Right atrium auricular region (tissue), 2 donors: ENCODE data around the gene SOX21. TPM values are rescaled to one million over a fixed set of nuclear protein-coding genes. Genes with fewer than 3 reads are reported as not detected.

Source experiments
- DNase-seq: peaks from one replicate; pipeline ENCODE4 v3.0.0-alpha.2; 2019; ENCODE audit warnings: low spot score
- H3K27ac ChIP-seq, 2 donors: fragments of 200-600 bp; sonication (generic); 1 replicate in 1 of 2; 2 replicates in 1 of 2; pipeline ENCODE4 v1.5.1; 2016 to 2019
- H3K27me3 ChIP-seq, 2 donors: fragments of 200-600 bp; sonication (generic); one replicate each; pipeline versions ENCODE4 v1.5.1 to v1.6.0; 2017 to 2019
- H3K36me3 ChIP-seq: fragments of 200-600 bp; sonication (generic); one replicate; pipeline ENCODE4 v1.5.1; 2016
- H3K4me1 ChIP-seq, 2 donors: fragments of 200-600 bp; sonication (generic); one replicate each; pipeline versions ENCODE4 v1.5.1 to v1.6.0; 2017 to 2019
- H3K4me3 ChIP-seq, 2 donors: fragments of 200-600 bp; sonication (generic); 1 replicate in 1 of 2; 2 replicates in 1 of 2; pipeline ENCODE4 v1.5.1; 2017 to 2019; ENCODE audit warnings: mild to moderate bottlenecking in 1 of 2, moderate library complexity in 1 of 2
- H3K9me3 ChIP-seq, 2 donors: fragments of 200-600 bp; sonication (generic); one replicate each; pipeline ENCODE4 v1.5.1; 2019
- total RNA-seq, 2 donors: library from RNA; depleted of rRNA; stranded (reverse); fragments of >200 nt; gene quantifications; one replicate each; pipeline ENCODE4 v1.1.0, GENCODE V29; 2016
- TF ChIP-seq, protein P1 (sequence below), 2 donors: fragments of 200-600 bp; sonication (generic); IDR thresholded peaks; one replicate each; pipeline ENCODE4 v1.5.1; 2019; ENCODE audit warnings: antibody characterized with exemption in 2 of 2

SOX21 gene
- total RNA-seq = not detected

DNA sequence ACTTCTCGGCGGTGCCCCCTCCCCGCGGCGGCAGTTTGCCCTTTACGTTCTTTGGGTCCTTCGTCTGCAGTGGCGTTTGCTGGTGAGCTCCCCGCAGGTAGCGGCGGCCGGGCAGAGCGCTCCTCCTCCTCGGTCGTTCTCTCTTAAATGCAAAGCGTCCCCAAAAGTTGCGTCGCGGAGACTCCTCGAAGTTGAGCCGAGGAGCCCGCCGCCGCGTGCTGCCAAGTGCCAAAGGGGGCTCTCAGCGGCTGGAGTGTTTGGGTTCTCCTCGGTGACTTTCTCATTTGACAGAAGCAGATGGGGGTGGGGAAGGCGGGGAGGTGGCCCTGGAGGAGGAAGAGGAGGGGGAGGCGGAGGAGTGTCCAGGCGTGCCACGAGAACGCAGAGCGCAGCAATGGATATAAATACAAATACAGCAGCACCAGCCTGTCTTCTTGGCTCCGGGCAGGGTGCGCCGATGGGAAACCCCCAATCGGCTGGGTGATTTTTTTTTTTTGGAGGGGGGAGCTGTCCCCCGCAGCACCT lies at the start of gene SOX21:
Gene SOX21, minus strand, starts transcription at position 259 of the 525 bp plus-strand sequence. CDS start 496 bp downstream, outside the sequence.
- Histone ChIP-seq H3K4me3 (peak within 1 kb of the TSS; percentile 3 to 37), H3K27ac (no peak within 1 kb of the TSS), H3K27me3 (peaks cover 26 to 47% of the 10 kb centered on the region in 2 donors), H3K9me3 (no peaks in the 10 kb centered on the region), H3K36me3 (no peaks in the 10 kb centered on the region), H3K4me1 (peaks cover 0 to 35% of the 10 kb centered on the region in 2 donors)
- no peak for DNase-seq
- TF ChIP-seq, protein P1, sequence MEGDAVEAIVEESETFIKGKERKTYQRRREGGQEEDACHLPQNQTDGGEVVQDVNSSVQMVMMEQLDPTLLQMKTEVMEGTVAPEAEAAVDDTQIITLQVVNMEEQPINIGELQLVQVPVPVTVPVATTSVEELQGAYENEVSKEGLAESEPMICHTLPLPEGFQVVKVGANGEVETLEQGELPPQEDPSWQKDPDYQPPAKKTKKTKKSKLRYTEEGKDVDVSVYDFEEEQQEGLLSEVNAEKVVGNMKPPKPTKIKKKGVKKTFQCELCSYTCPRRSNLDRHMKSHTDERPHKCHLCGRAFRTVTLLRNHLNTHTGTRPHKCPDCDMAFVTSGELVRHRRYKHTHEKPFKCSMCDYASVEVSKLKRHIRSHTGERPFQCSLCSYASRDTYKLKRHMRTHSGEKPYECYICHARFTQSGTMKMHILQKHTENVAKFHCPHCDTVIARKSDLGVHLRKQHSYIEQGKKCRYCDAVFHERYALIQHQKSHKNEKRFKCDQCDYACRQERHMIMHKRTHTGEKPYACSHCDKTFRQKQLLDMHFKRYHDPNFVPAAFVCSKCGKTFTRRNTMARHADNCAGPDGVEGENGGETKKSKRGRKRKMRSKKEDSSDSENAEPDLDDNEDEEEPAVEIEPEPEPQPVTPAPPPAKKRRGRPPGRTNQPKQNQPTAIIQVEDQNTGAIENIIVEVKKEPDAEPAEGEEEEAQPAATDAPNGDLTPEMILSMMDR (IDR thresholded peaks at IDR 0.05) = no peak

DNA sequence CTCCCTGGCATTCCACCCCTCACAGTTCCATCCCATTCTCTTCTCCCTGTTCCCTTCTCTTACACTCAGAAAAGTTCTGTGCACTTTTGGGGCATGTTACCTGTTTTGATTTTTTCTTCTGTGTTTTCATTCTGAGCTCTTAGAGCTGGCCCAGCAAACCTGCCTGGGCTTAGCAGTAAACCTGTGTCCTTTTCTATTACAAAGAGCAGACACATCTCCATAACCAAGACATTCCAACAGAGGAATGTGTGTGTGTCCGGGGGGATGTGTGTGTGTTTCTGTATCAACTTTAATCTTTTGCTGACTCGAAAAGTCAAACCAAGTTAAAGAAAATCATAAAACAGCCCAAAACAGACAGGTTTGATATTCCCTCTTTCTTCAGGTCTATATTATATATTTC lies 49.1 kb upstream of the SOX21 start:
- H3K4me1 ChIP-seq = no peaks in the 10 kb centered on the region
- H3K36me3 ChIP-seq = no peaks in the 10 kb centered on the region
- DNase-seq = no peak
- no peak overlapping the region for H3K27ac ChIP-seq
- H3K27me3 ChIP-seq = no peaks in the 10 kb centered on the region
- no peaks in the 10 kb centered on the region for H3K9me3 ChIP-seq
- H3K4me3 ChIP-seq = no peak overlapping the region
- TF ChIP-seq, protein P1 (IDR thresholded peaks at IDR 0.05) = no peak

DNA sequence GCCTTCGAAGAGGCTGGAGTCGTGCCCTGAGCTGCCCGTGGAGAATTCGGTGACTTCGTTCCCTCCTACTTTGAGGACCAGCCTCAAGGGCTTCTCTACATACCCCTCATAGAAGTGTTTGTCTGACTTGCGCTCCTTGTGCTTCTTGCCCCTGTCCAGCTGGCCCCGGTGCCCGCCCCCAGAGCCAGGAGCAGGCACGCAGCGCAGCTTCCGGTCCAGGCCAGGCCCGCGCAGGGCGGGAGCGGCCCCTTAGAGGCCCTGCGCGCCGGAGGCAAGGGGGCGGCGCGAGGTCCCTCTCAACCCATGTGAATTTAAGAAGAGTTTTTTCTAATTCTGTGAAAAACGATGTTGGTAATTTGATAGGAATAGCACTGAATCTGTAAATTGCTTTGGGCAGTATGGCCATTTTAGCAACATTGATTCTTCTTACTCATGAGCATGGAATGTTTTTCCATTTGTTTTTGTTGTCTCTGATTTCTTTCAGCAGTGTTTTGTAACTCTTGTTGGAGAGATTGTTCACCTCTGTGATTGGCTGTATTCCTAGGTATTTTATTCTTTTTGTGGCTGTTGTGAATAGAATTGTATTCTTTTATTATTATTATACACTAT lies 46.9 kb upstream of the SOX21 start:
- Histone ChIP-seq H3K4me3 (no peak overlapping the region), H3K27me3 (no peaks in the 10 kb centered on the region), H3K36me3 (no peaks in the 10 kb centered on the region), H3K9me3 (no peaks in the 10 kb centered on the region), H3K27ac (no peak overlapping the region), H3K4me1 (no peaks in the 10 kb centered on the region)
- DNase-seq = no peak
- TF ChIP-seq, protein P1 (IDR thresholded peaks at IDR 0.05) = no peak

DNA sequence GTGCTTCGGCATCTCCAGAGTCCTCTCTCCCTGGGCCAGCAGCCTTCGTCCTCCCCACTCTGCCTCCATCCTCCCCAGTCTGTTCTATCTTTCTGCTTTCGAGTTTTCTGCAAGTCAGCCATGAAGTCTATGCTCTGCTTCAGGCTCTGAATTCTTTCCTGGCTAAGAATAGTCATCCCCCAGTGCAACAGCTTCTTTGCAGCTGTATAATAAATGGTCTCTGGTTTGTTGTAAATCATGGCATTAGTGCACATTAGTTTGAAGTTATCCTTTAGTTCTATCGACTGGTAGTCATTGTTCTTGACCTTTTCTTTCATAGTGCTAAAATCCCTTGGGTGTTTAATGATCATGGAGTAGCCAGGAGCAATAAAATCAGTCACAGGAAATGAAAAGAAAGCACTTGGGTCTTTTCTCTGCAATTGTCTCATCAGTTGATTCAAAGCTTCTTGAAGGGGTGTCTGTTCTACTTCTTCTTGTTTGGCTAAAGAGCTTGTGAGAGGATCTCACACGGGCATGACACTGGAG lies 46.2 kb upstream of the SOX21 start:
- H3K9me3 ChIP-seq = no peaks in the 10 kb centered on the region
- H3K27ac ChIP-seq = no peak overlapping the region
- H3K36me3 ChIP-seq = no peaks in the 10 kb centered on the region
- H3K4me3 ChIP-seq = no peak overlapping the region
- TF ChIP-seq, protein P1 (IDR thresholded peaks at IDR 0.05) = no peak
- no peak for DNase-seq
- H3K4me1 ChIP-seq = no peaks in the 10 kb centered on the region
- no peaks in the 10 kb centered on the region for H3K27me3 ChIP-seq

DNA sequence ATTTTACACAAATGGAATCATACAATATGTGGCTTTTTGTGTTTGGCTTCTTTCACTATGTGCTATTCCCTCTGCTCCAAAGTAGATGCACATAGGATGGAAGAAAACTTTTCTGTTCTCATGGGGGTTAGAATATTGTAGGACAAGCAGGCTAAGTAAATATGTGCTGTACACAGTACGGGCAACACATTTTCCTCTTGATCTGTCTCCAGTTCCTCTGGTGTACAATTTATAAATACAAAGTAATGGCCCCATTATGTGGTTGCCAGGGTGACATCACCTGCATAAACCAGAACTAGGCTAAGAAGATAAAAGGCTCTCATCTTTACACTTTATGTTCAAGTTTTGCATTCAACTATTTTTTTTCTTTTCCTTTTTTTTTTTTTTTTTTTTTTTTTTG lies 41.0 kb upstream of the SOX21 start:
- no peak for DNase-seq
- no peaks in the 10 kb centered on the region for H3K27me3 ChIP-seq
- no peaks in the 10 kb centered on the region for H3K4me1 ChIP-seq
- H3K27ac ChIP-seq = no peak overlapping the region
- no peaks in the 10 kb centered on the region for H3K36me3 ChIP-seq
- H3K4me3 ChIP-seq = no peak overlapping the region
- TF ChIP-seq, protein P1 (IDR thresholded peaks at IDR 0.05) = no peak
- no peaks in the 10 kb centered on the region for H3K9me3 ChIP-seq
